ENCODE data around the gene HMCES.
"Not testable (repeated sequence)": the region's sequence is repeated elsewhere in the genome, so short reads cannot be mapped to it uniquely, and the experiment has no call there.

The HMCES gene

GRCh38 chr3:129259612-129260477, 18.8 kb upstream of the HMCES start:
- no peak for DNase-seq (ENCODE audit: low read depth)

GRCh38 chr3:129260606-129261005, 18.1 kb upstream of the HMCES start:
- DNase-seq (ENCODE audit: low read depth): no peak

- DNase-seq (ENCODE audit: low read depth): no peak
Observed at GRCh38 chr3:129261894-129262293, 16.8 kb upstream of the HMCES start.

GRCh38 chr3:129263161-129263910, 15.3 kb upstream of the HMCES start:
- DNase-seq (ENCODE audit: low read depth): no peak

- not testable (repeated sequence) for DNase-seq (ENCODE audit: low read depth)
Observed at GRCh38 chr3:129264994-129265393, 13.7 kb upstream of the HMCES start.

- DNase-seq (ENCODE audit: low read depth): no peak
Observed at GRCh38 chr3:129266651-129267050, 12.0 kb upstream of the HMCES start.

- no peak for DNase-seq (ENCODE audit: low read depth)
Observed at GRCh38 chr3:129268396-129268795, 10.3 kb upstream of the HMCES start.

- no peak for DNase-seq (ENCODE audit: low read depth)
Observed at GRCh38 chr3:129271674-129272073, 7.0 kb upstream of the HMCES start.

- no peak for DNase-seq (ENCODE audit: low read depth)
Observed at GRCh38 chr3:129276385-129276784, 2.3 kb upstream of the HMCES start.

GRCh38 chr3:129277829-129278271, 820 bp upstream of the HMCES start:
- no peak for DNase-seq (ENCODE audit: low read depth)

- DNase-seq (ENCODE audit: low read depth): peak; percentile 10
Observed at GRCh38 chr3:129278966-129279906, 566 bp downstream of the HMCES start.

- no peak for DNase-seq (ENCODE audit: low read depth)
Observed at GRCh38 chr3:129280183-129280582, 1.5 kb downstream of the HMCES start.

GRCh38 chr3:129281726-129282125, 3.1 kb downstream of the HMCES start:
- DNase-seq (ENCODE audit: low read depth): no peak

GRCh38 chr3:129282727-129283327, 4.2 kb downstream of the HMCES start:
- no peak for DNase-seq (ENCODE audit: low read depth)

GRCh38 chr3:129286081-129286480, 7.4 kb downstream of the HMCES start:
- no peak for DNase-seq (ENCODE audit: low read depth)

- no peak for DNase-seq (ENCODE audit: low read depth)
Observed at GRCh38 chr3:129288446-129288845, 9.8 kb downstream of the HMCES start.

GRCh38 chr3:129289201-129289921, 10.7 kb downstream of the HMCES start:
- DNase-seq (ENCODE audit: low read depth): no peak

- no peak for DNase-seq (ENCODE audit: low read depth)
Observed at GRCh38 chr3:129291236-129291886, 12.7 kb downstream of the HMCES start.

GRCh38 chr3:129295286-129295685, 16.6 kb downstream of the HMCES start:
- no peak for DNase-seq (ENCODE audit: low read depth)
